Right ventricle myocardium inferior (tissue), 1 donor: ENCODE results near the gene ALDH8A1. TPM values are rescaled to one million over a fixed set of nuclear protein-coding genes. Genes with fewer than 3 reads are reported as not detected.

ENCODE experiments used
- ATAC-seq: fragments of 200-7000 bp; cut with Tn5 transposase; one replicate; pipeline ENCODE4 v1.9.1; 2020; ENCODE audit warnings: mild to moderate bottlenecking, moderate library complexity
- DNase-seq: peaks from one replicate; pipeline ENCODE4 v3.0.0; 2021; ENCODE audit errors: missing footprints
- intact Hi-C: fragments of 100-400 bp; cut with DNase I; formaldehyde crosslinking; loops from one replicate; pipeline ENCODE4 v1.11.0; 2022
- long read RNA-seq: library from polyadenylated mRNA; unstranded; transcript quantifications from one replicate; pipeline ENCODE4 v2.0.0, GENCODE V29; 2021
- total RNA-seq: library from RNA; stranded (reverse); fragmentation: NEBNext Ultra II Directional; extraction: Animal tissue kit (Norgen Biotek cat#: 25700); gene quantifications from one replicate; pipeline ENCODE4 v1.2.1, GENCODE V29; 2021
- donor health status: DM: no; HTN: yes; CAD: no; lungs with severe emphysema.

ALDH8A1 gene
- not detected for total RNA-seq
- long read RNA-seq = 0 reads

- DNase-seq (no peak), ATAC-seq (no peak)
- intact Hi-C loops = no loop called here
Observed at GRCh38 chr6:134949927-134950326, at the start of gene ALDH8A1. TSS of gene ALDH8A1 (minus strand) at chr6:134950101. CDS start at chr6:134950053, 48 bp downstream.

DNA sequence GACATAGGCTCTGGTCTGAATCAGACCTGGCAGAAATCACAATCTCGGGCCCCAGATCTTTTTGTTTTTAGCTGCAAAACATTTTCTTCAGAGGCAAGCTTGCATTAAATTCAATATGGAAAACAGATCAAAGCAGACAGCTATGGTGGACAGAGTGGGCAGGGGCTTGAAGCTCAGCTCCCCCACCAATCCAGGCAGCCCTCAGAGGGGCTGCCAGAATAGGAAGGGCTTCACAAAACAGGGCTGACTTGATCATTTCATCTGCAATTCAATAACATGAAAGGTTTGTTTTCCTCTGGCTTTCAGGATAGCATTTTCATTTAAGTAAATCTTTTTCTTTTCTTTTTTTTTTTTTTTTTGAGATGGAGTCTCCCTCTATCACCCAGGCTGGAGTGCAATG, 49.2 kb upstream of the ALDH8A1 start:
- ATAC-seq (no peak), DNase-seq (no peak)
- intact Hi-C loops = no loop called here

- DNase-seq = no peak
- intact Hi-C loops = no loop called here
- no peak for ATAC-seq
Observed at GRCh38 chr6:134997133-134997995, 47.5 kb upstream of the ALDH8A1 start.

- DNase-seq (no peak), ATAC-seq (no peak)
- intact Hi-C loops = no loop called here
Observed at GRCh38 chr6:134995536-134995935, 45.6 kb upstream of the ALDH8A1 start.

DNA sequence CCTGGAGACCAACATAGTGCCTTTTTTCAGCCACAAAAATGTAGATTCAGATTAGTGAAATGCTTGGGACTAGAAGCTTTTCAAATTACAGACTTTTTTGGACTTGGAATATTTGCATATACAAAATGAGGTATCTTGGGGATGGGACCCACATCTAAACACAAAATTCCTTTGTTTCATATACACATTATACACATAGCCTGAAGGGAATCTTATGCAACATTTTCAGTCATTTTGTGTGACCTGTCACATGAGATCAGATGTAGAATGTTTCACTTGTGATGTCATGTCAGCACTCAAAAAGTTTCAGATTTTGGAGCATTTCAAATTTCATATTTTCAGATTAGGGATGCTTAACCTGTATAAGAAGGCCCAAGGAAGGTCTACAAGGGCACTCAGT, 44.5 kb upstream of the ALDH8A1 start:
- no peak for ATAC-seq

DNA sequence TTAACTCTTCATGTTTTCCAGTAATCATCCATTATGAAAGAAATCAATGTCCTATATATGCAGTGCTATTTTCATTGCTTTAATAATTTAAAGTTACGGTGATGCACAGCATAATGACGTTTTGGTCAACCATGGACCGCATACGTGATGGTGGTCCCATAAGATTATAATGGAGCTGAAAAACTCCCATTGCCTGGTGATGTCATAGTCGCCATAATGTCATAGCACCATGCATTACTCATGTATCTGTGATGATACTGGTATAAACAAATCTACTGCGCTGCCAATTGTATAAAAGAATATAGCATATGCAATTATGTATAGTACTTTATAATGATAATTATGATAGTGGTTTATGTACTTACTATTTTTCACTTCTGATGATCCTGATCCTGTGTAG, 42.3 kb upstream of the ALDH8A1 start:
- ATAC-seq (no peak), DNase-seq (no peak)
- intact Hi-C loops = no loop called here

More for the DNA sequence above, 44.5 kb upstream of the ALDH8A1 start:
- DNase-seq = no peak
- intact Hi-C loops = no loop called here

GRCh38 chr6:134990262-134990661, 40.4 kb upstream of the ALDH8A1 start:
- intact Hi-C loops = no loop called here
- ATAC-seq (no peak), DNase-seq (no peak)

GRCh38 chr6:134984821-134985220, 34.9 kb upstream of the ALDH8A1 start:
- DNase-seq (no peak), ATAC-seq (no peak)
- intact Hi-C loops = no loop called here

GRCh38 chr6:134983823-134984222, 33.9 kb upstream of the ALDH8A1 start:
- intact Hi-C loops = no loop called here
- ATAC-seq = no peak
- no peak for DNase-seq

- ATAC-seq (no peak), DNase-seq (no peak)
- intact Hi-C loops = no loop called here
Observed at GRCh38 chr6:134982161-134982560, 32.3 kb upstream of the ALDH8A1 start.

DNA sequence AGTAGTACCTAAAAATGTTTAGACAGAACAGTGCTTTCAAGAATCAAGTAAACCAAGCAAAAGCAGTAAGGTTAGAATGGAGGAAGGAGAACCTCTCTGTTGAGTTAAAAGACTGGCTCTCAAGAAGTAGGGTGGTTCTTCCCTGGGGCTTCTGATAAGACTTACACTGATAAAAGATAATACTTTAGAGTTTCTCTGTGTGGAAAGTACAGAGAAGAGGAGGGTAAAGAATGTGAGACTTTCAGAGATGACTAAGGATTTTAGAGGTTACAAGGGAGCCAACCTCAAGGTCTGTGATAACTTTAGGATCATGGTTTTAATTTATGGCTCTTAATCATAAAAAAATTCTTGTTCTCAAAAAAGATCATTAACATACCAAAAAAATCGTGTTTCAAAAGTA, 30.9 kb upstream of the ALDH8A1 start:
- ATAC-seq (no peak), DNase-seq (no peak)
- intact Hi-C loops = no loop called here

DNA sequence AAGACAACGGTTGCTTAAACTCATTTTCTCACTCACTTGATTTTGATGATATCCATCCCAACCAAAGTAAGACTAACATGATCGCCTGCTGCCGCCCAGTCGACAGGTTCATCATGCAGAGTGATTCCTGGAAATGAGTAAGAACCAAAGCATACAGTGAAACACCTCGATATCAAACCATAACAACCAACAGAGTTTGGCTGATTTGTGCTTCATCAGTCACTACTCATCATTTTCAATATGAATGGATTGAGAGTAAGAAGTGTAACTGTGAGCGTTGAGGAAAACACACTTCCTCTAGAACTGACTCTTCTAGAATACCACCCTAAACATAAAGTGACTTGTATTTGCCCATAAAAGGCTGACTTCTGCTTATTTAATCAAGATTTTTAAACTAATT, 29.2 kb upstream of the ALDH8A1 start:
- intact Hi-C loops = no loop called here
- no peak for ATAC-seq

DNA sequence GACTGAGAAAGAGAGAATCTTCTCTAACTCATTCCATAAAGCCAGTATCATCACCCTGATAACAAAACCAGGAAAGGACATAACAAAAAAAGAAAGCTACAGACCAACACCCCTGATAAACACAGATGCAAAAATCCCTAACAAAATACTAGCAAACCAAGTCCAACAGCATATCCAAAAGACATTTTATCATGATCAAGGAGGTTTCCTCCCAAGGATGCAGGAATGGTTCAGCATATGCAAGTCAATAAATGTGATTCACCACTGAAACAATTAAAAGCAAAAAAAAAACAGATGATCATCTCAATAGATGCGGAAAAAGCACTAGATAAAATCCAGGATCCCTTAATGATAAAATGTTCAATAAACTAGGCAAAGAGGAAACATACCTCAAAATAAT, 24.5 kb upstream of the ALDH8A1 start:
- DNase-seq (no peak), ATAC-seq (no peak)
- intact Hi-C loops = no loop called here

More for the DNA sequence above, 29.2 kb upstream of the ALDH8A1 start:
- DNase-seq = no peak

DNA sequence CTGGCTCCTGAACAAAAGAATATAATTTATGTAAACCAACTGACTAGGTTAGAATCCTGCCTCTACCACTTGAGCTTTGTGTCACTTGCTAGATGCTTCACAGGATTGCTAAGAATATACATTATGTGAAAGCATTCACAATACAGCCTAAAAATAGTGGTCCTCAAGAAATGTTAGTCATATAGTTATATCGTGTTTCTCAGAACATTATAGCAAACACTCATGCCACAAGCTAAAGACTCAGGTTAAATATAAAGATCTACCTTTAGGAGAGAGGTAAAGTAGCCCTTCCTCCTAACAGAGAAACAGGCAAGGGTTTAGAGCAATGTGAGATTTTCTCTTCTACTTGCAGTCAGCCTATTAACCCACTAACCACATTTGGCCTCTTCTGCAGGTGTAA, 17.8 kb upstream of the ALDH8A1 start:
- DNase-seq (no peak), ATAC-seq (no peak)
- intact Hi-C loops = no loop called here

GRCh38 chr6:134964451-134965203, 14.7 kb upstream of the ALDH8A1 start:
- ATAC-seq (no peak), DNase-seq (no peak)
- intact Hi-C loops = no loop called here

- intact Hi-C loops = no loop called here
- no peak for ATAC-seq
- no peak for DNase-seq
Observed at GRCh38 chr6:134962421-134962820, 12.5 kb upstream of the ALDH8A1 start.

- DNase-seq (no peak), ATAC-seq (no peak)
- intact Hi-C loops = no loop called here
Observed at GRCh38 chr6:134961366-134961765, 11.5 kb upstream of the ALDH8A1 start.

- DNase-seq = no peak
- intact Hi-C loops = no loop called here
- no peak for ATAC-seq
Observed at GRCh38 chr6:134959603-134960002, 9.7 kb upstream of the ALDH8A1 start.

DNA sequence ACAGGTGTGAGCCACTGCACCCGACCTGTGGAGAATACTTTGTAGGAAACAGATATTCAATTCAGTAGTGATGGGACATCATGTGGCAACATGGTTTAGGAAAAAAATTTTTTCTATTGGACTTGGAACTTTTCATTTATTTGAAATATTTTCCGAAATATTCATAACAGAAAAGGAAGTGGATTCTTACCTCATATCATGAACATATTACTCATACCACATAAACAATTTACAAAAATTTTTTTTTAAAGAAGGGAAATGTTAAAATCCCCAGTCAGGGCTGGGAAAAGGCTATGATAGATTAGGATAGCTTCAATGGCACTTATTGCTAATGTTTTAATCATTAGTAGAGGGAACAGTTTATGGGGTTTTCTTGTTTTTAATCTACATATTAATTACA, 6.8 kb upstream of the ALDH8A1 start:
- intact Hi-C loops = no loop called here

DNA sequence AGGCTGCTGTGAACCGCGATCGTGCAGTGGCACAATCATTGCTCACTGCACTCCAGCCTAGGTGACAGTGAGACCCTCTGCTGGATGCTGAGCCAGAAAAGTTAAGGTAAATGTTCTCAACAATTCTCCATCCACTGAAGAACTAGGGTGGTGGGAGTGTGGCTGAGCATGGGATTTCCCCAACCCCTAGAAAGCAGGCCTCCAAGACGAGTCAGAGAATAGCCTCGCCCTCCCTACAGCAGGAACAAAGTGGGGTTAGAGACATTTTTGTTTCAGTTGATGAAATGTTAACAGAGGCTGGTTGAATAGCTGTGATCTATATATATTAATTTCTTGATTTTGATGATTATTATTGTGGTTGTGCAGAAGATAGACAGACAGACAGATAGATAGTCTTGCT, 6.1 kb upstream of the ALDH8A1 start:
- DNase-seq = no peak
- no peak for ATAC-seq
- intact Hi-C loops = no loop called here

More for the DNA sequence above, 6.8 kb upstream of the ALDH8A1 start:
- DNase-seq (no peak), ATAC-seq (no peak)
